H1 (cell line): ENCODE data around the gene DHX9. TPM values are rescaled to one million over a fixed set of nuclear protein-coding genes. Genes with fewer than 3 reads are reported as not detected.

Experiments
- CTBP2 ChIP-seq: IDR thresholded peaks from 2 replicates; pipeline ENCODE4 v1.7.0; 2011; ENCODE audit warnings: borderline replicate concordance, mild to moderate bottlenecking, moderate library complexity, mixed read lengths, low read length; ENCODE audit not compliant: insufficient read depth, insufficient read length
- EZH2 ChIP-seq: fragments of 200-600 bp; sonication (generic); IDR thresholded peaks from 2 replicates; pipeline ENCODE4 v1.7.1; 2012; ENCODE audit warnings: low read depth, mild to moderate bottlenecking, moderate library complexity, low read length, inconsistent platforms; ENCODE audit not compliant: severe bottlenecking
- GTF2F1 ChIP-seq: IDR thresholded peaks from 2 replicates; pipeline ENCODE4 v1.6.1; 2012; ENCODE audit warnings: low read depth, low read length, improper control_type of control experiment, borderline replicate concordance
- HDAC6 ChIP-seq: IDR thresholded peaks from one replicate; pipeline ENCODE4 v1.7.1; 2012; ENCODE audit warnings: low read depth, mild to moderate bottlenecking, inconsistent platforms, low read length, moderate library complexity
- KDM5A ChIP-seq: fragments of 200-600 bp; IDR thresholded peaks from 2 replicates; pipeline ENCODE4 v1.7.1; 2012; ENCODE audit warnings: mild to moderate bottlenecking, low read length, inconsistent platforms, mixed read lengths
- polyA plus RNA-seq, 7 experiments: library from polyadenylated mRNA; depleted of rRNA in 3 of 7; stranded (reverse) in 5 of 7; unstranded in 2 of 7; fragments of >200 nt in 5 of 7; fragments of 200-250 nt in 2 of 7; gene quantifications; 1 replicate in 5 of 7; 2 replicates in 1 of 7; 4 replicates in 1 of 7; pipeline versions ENCODE4 v1.2.1 to v1.2.3, GENCODE V29; 2011 to 2013; ENCODE audit warnings: missing spikeins in 2 of 7, mixed read lengths in 2 of 7
- total RNA-seq: library from RNA; stranded (reverse); fragmentation: NEBNext Ultra II Directional; extraction: Animal tissue kit (Norgen Biotek cat#: 25700); gene quantifications from 2 replicates; pipeline ENCODE4 v1.2.1, GENCODE V29; 2021

DHX9 gene
- total and polyA plus RNA-seq, 2 of the 8 experiments (the other 6 are each of a cell fraction or from before 2014, with no cell fraction given) = 153 to 333 TPM

DNA sequence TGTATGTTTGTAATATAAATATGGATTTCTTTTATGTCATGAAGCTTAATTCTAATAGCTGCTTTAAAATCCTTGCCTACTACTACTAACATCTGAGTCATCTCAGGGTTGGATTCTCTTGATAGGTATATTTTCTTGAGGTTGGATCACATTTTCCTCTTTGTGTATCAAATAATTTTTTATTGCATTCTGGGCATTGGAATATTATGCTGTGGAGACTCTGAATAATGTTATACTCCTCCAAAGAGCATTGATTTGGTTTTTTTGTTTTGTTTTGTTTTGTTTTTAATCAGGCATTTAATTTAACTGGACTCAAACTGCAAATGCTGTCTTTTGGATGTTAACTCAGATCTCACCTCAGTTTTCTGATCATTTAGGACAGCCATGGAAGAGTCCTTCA, 8.0 kb downstream of the DHX9 start (continued):
- TF ChIP-seq HDAC6 (no peak), KDM5A (no peak), CTBP2 (no peak), EZH2 (no peak), GTF2F1 (no peak)
